SK-N-MC (cell line): Measurements from ENCODE around the gene TFEB.

ENCODE experiments used
- DNase-seq: peaks from one replicate; pipeline ENCODE4 v3.0.0-alpha.2; 2011; ENCODE audit warnings: low read depth, low spot score
- H3K27ac ChIP-seq: fragments of 200-600 bp; sonication (generic); 2 replicates; pipeline ENCODE4 v1.5.1; 2016; ENCODE audit warnings: mixed run types
- H3K36me3 ChIP-seq: fragments of 200-600 bp; sonication (generic); 2 replicates; pipeline ENCODE4 v1.6.1; 2017; ENCODE audit warnings: antibody characterized with exemption, low read length, mixed read lengths; ENCODE audit not compliant: insufficient read depth
- H3K4me3 ChIP-seq: fragments of 200-600 bp; sonication (generic); 2 replicates; pipeline ENCODE4 v1.5.1; 2016
- H3K9ac ChIP-seq: fragments of 200-600 bp; sonication (generic); 2 replicates; pipeline ENCODE4 v1.8.0; 2017; ENCODE audit warnings: mixed run types, mixed read lengths; ENCODE audit not compliant: insufficient read length
- H3K9me3 ChIP-seq: fragments of 200-600 bp; sonication (generic); 2 replicates; pipeline ENCODE4 v1.6.1; 2017; ENCODE audit warnings: low read depth, mild to moderate bottlenecking, antibody characterized with exemption, low read length, moderate library complexity, mixed read lengths
- EZH2 ChIP-seq: fragments of 200-600 bp; sonication (generic); IDR thresholded peaks from one replicate; pipeline ENCODE4 v1.6.1; 2017; ENCODE audit warnings: antibody characterized with exemption
- FOXP2 ChIP-seq: optimal IDR thresholded peaks from 2 replicates; pipeline ENCODE3; 2011; ENCODE audit warnings: mild to moderate bottlenecking, moderate library complexity; ENCODE audit not compliant: insufficient read depth; ENCODE audit errors: extremely low read length, control extremely low read depth
- POLR2AphosphoS5 ChIP-seq: IDR thresholded peaks from 2 replicates; pipeline ENCODE4 v1.6.1; 2012; ENCODE audit warnings: mild to moderate bottlenecking, low read depth, low read length, borderline replicate concordance

Gene TFEB

DNA sequence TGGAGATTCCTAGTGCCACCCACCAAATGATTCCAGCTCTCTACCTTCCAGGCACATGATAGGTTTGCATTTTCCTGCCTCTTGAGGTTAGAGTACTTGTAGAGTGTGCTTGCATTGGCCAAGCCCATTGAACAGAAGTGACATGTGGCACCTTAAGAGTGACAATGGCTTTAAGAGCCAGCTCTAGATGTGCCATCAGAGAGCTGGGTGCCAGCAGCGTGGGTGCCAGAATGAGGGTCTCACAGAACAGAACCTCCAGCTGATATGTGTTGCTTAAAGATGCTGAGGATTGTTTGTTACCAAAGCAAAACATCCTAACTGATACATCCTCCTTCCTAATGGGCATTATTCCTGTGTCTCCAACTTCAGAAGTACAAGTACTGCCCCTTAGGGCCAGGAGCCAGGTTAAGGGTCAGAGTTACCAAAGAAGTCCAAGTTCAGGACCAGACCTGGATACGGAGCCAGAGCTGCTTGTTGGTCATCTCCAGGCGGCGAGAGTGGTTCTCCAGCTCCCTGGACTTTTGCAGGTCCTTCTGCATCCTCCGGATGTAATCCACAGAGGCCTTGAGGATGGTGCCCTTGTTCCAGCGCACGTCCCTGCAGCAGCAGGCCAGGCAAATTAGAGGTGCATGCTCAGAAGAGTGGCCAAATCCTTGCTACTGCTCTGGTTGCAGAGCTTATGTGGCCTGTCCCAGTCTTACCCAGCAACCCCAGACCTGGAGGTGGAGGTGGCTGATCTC lies 49.6 kb downstream of the TFEB start:
- Histone ChIP-seq H3K36me3 (no peaks in the 10 kb centered on the region), H3K9me3 (no peaks in the 10 kb centered on the region), H3K27ac (no peak overlapping the region), H3K4me3 (no peak overlapping the region), H3K9ac (no peak overlapping the region)
- TF ChIP-seq EZH2 (no peak), FOXP2 (no peak), POLR2AphosphoS5 (no peak)
- no peak for DNase-seq

- no peak for DNase-seq
- Histone ChIP-seq H3K27ac (no peak overlapping the region), H3K9ac (no peak overlapping the region), H3K4me3 (no peak overlapping the region), H3K9me3 (no peaks in the 10 kb centered on the region), H3K36me3 (no peaks in the 10 kb centered on the region)
- no peak for TF ChIP-seq EZH2
- TF ChIP-seq POLR2AphosphoS5 = no peak
- no peak for TF ChIP-seq FOXP2
Observed at GRCh38 chr6:41684311-41685180, 50.9 kb downstream of the TFEB start.

DNA sequence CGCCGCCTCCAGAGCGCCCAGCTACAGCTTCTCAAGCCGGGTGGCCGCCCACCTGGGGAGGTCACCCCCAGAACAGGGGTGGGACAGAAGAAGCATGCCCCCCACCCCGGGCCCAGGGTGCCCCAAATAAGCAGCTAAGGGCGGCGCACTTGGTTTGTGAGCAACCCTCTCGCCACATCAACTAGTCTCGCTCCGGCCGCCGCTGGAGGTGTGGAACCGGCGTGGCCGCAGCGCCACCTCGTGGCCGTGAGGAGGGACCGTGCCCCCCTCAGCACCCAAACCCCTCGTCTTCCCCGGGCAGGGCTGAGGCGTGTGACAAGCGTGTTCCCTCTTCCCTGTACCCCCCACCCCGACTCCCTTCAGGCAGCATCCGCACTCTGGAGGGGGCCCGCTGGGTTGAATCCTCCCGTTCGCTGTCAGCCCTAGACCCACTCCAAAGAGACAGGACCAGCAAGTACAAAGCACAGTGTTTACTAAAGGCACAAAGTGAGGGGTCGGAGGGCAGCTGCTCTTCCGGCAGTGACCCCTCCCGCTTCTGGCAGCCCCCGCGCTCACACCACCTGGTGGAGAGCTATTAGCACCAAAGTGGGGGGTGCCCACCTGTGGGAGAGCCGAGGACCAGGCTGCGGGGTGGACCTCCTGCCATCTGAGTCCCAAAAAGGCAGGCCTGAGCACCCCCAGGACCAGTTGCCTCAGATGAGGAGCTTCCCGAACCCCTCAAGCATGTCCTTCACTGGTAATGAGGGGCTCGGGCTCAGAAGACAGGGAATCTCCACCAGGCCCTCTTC lies 51.7 kb downstream of the TFEB start:
- no peak overlapping the region for H3K9ac ChIP-seq
- DNase-seq = no peak
- no peaks in the 10 kb centered on the region for H3K9me3 ChIP-seq
- no peak overlapping the region for H3K27ac ChIP-seq
- 0 out of 2 replicates have a peak overlapping the region, but pooled peaks have one; percentile 14 for H3K4me3 ChIP-seq
- no peak for TF ChIP-seq EZH2
- TF ChIP-seq POLR2AphosphoS5 = no peak
- no peak for TF ChIP-seq FOXP2
- H3K36me3 ChIP-seq = no peaks in the 10 kb centered on the region

DNA sequence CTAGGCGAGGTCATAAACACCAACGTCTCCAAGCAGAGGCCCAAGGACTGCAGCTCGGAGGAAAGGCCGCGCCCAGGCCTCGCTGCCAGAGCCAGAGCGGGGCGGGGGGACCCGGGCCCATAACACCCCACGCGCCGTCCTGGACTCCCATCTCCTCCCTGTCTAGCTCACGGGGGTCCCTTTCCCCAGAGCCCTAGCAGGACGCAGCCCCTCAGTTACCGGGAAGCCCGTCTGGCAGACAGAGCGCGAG lies 52.2 kb downstream of the TFEB start:
- H3K36me3 ChIP-seq = no peaks in the 10 kb centered on the region
- no peak overlapping the region for H3K4me3 ChIP-seq
- no peak for TF ChIP-seq EZH2
- no peak for TF ChIP-seq FOXP2
- TF ChIP-seq POLR2AphosphoS5 = no peak
- H3K27ac ChIP-seq = no peak overlapping the region
- H3K9ac ChIP-seq = no peak overlapping the region
- no peak for DNase-seq
- no peaks in the 10 kb centered on the region for H3K9me3 ChIP-seq

DNA sequence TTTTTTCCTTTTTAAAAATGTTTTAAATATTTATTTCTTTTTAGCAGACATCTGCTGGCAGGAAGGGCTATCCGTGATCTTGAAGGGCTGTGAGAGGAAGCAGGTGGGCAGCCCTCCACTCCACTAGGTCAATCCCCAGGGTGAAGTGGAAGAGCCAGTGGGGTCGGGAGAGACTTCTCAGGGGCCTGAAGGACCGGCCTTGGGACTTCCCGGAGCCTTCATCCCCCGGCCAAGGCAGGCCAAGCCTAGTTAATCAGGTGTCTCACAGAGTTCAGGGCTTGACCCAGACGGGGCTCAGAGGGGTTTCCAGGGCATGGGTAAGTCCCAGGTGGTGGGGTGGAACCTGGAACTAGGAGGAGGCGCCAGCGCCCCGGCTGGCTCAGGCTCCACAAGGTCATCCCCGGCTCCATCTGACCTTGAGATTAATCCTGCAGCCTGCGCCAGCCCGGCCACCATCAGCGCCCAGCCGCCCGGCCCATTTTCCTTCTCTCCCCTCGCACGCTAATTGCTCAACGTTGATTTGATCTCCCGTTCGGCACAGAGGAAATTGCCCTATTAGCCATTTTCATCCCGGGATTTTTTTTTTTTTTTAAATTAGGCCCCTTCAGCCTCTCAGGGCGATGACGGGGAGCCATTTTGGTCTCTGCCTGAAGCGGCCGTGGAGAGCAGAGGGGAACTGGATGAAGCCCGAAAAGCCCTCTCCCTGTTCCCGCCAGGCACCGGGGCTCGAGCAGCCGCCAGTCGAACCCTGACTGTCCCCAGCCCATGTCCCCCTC lies 52.7 kb downstream of the TFEB start:
- DNase-seq = no peak
- Histone ChIP-seq H3K9me3 (no peaks in the 10 kb centered on the region), H3K4me3 (no peak overlapping the region), H3K36me3 (no peaks in the 10 kb centered on the region), H3K27ac (no peak overlapping the region), H3K9ac (no peak overlapping the region)
- TF ChIP-seq EZH2 (no peak), FOXP2 (no peak), POLR2AphosphoS5 (no peak)

- no peak overlapping the region for H3K9ac ChIP-seq
- H3K36me3 ChIP-seq = no peaks in the 10 kb centered on the region
- H3K9me3 ChIP-seq = no peaks in the 10 kb centered on the region
- H3K27ac ChIP-seq = no peak overlapping the region
- peak; percentile 52 for DNase-seq
- TF ChIP-seq EZH2 = no peak
- TF ChIP-seq POLR2AphosphoS5 = no peak
- TF ChIP-seq FOXP2 = no peak
- H3K4me3 ChIP-seq = peak overlapping the region; percentile 29; the same call in 1 of the 2 replicates
Observed at GRCh38 chr6:41682056-41682477, 53.3 kb downstream of the TFEB start.

DNA sequence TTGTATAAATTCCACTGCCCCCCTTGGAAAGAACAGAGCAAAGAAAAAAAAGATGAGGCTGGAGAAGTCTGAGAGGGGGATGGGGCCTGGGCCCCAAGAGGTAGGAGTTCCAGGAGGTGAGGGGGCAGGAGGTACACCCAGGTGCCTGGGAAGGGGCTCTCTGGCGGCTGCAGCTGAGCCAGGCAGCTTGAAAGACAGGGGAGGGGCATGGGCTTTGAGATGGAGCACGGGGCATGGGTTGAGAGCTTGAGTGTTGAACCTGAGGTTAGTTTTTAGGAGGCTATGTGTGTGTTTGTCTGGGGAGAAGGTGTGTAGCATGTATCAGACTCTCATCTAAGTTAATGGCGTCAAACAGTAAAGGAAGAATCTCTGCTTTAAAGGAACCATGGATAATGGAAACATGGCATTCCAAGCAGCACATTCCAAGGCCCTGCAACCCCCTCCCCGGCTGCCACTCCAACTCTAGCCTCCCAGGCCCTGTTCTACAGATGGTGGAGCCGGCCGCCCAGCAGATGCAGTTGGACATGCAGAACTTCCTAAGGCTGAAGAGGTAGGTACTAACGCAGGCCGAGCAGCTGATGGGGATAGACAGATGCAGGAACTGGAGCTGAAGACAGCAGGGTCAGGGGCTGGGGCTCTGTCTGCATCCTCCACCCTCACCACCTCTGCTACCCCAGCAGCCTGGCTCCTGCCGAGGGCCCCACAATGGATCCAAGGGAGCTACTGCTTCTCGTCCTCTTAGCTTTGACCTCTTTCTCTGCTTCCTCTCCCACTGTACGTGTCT lies 55.0 kb downstream of the TFEB start:
- Histone ChIP-seq H3K9ac (no peak overlapping the region), H3K36me3 (no peaks in the 10 kb centered on the region)
- no peak for TF ChIP-seq FOXP2
- TF ChIP-seq EZH2 = no peak
- TF ChIP-seq POLR2AphosphoS5 = no peak

More for the DNA sequence above, 55.0 kb downstream of the TFEB start:
- no peak overlapping the region for H3K27ac ChIP-seq
- no peak overlapping the region for H3K4me3 ChIP-seq
- H3K9me3 ChIP-seq = no peaks in the 10 kb centered on the region
- DNase-seq = no peak
